ENCODE data around the gene TRDN.

GRCh38 chr6:123168466-123168865, 468.3 kb downstream of the TRDN start:
- TF ChIP-seq OSR1 (CRISPR knock-in tag; IDR thresholded peaks at IDR 0.05): no peak
- no peak for TF ChIP-seq ZNF8 (CRISPR knock-in tag; IDR thresholded peaks at IDR 0.05)
- TF ChIP-seq ZFP30 (CRISPR knock-in tag; IDR thresholded peaks at IDR 0.05): no peak
- TF ChIP-seq ARNTL (CRISPR knock-in tag; IDR thresholded peaks at IDR 0.05; ENCODE audit: borderline replicate concordance, low read depth): no peak
- no peak for TF ChIP-seq PATZ1 (CRISPR knock-in tag; IDR thresholded peaks at IDR 0.05; ENCODE audit: borderline replicate concordance)
- no peak for TF ChIP-seq TCF4 (CRISPR knock-in tag; IDR thresholded peaks at IDR 0.05; ENCODE audit: borderline replicate concordance)

Measured in SK-N-SH treated with all-trans-retinoic acid at 6 μM for 48 hours (cell line).